Measurements from ENCODE around the gene NME3. TPM values are rescaled to one million over a fixed set of nuclear protein-coding genes. Genes with fewer than 3 reads are reported as not detected.

Gene NME3
- total RNA-seq, 1 experiment from 2014 or later: 86.8 TPM

- TF ChIP-seq STAT6 (CRISPR knock-in tag; conservative IDR thresholded peaks at IDR 0.05; ENCODE audit: low read depth) (no peak), CDX4 (CRISPR knock-in tag; IDR thresholded peaks at IDR 0.05; ENCODE audit: borderline replicate concordance) (no peak), IRF2 (CRISPR knock-in tag; IDR thresholded peaks at IDR 0.05; ENCODE audit: borderline replicate concordance, low read depth) (no peak), MYBL2 (CRISPR knock-in tag; IDR thresholded peaks at IDR 0.05) (no peak), ERG (CRISPR knock-in tag; IDR thresholded peaks at IDR 0.05) (no peak), ATF1 (CRISPR knock-in tag; IDR thresholded peaks at IDR 0.05) (no peak), NR3C1 (CRISPR knock-in tag; conservative IDR thresholded peaks at IDR 0.05; ENCODE audit: low read depth) (no peak), ZNF416 (CRISPR knock-in tag; IDR thresholded peaks at IDR 0.05) (no peak), HMGXB4 (CRISPR knock-in tag; IDR thresholded peaks at IDR 0.05) (no peak), FOXP4 (CRISPR knock-in tag; IDR thresholded peaks at IDR 0.05) (no peak), ZNF281 (CRISPR knock-in tag; IDR thresholded peaks at IDR 0.05) (no peak), TP53 (CRISPR knock-in tag; IDR thresholded peaks at IDR 0.05) (no peak)
Observed at GRCh38 chr16:1794908-1795666, 23.7 kb upstream of the NME3 start (continued).

GRCh38 chr16:1794221-1794871 lies 23.0 kb upstream of the NME3 start:
- peaks cover 11% of the 10 kb centered on the region for H3K36me3 Mint-ChIP-seq
- CTCF ChIA-PET: interaction anchor here (1.0 to 1.6 kb wide), 2 partner anchors 29 to 129 kb away, joined by 3 to 5 read pairs; no protein-coding TSS in a partner anchor
- no peak overlapping the region for H3K4me3 Mint-ChIP-seq
- no peaks in the 10 kb centered on the region for H3K4me1 Mint-ChIP-seq
- TF ChIP-seq E2F5 (CRISPR knock-in tag; IDR thresholded peaks at IDR 0.05) (no peak), GABPB1 (CRISPR knock-in tag; IDR thresholded peaks at IDR 0.05) (peak; percentile 36; the same call in 1 of the 2 replicates), ZNF263 (CRISPR knock-in tag; IDR thresholded peaks at IDR 0.05; ENCODE audit: low read depth) (no peak), CREB1 (CRISPR knock-in tag; IDR thresholded peaks at IDR 0.05) (no peak)
- H3K27me3 Mint-ChIP-seq (ENCODE audit: low read depth): peaks cover under 1% of the 10 kb centered on the region
- ATAC-seq: no peak
- POLR2A ChIA-PET: interaction anchor here (0.6 to 0.9 kb wide), 2 partner anchors 20 to 33 kb away, joined by 3 read pairs; no protein-coding TSS in a partner anchor
- no peak overlapping the region for H3K27ac Mint-ChIP-seq
- no peak for DNase-seq (ENCODE audit: low spot score)
- H3K9me3 Mint-ChIP-seq: peaks cover 19% of the 10 kb centered on the region
